K562 (cell line): ENCODE measurements around the gene KCND1. TPM values are rescaled to one million over a fixed set of nuclear protein-coding genes. Genes with fewer than 3 reads are reported as not detected.
A peak's percentile ranks its signal among the peaks of the same experiment; 100 is the strongest.

Source experiments
- ARID4B ChIP-seq: sonication (generic); formaldehyde crosslinking; IDR thresholded peaks from 2 replicates; pipeline ENCODE4 v1.8.0; 2022; ENCODE audit warnings: mild to moderate bottlenecking, missing genetic modification reagents
- DACH1 ChIP-seq: fragments of 450-650 bp; IDR thresholded peaks from 2 replicates; pipeline ENCODE4 v1.6.1; 2018; ENCODE audit not compliant: partially characterized antibody
- HES1 ChIP-seq: fragments of 450-650 bp; IDR thresholded peaks from 2 replicates; pipeline ENCODE4 v1.6.1; 2016; ENCODE audit warnings: low read depth, mild to moderate bottlenecking, moderate library complexity
- MGA ChIP-seq: fragments of 450-650 bp; IDR thresholded peaks from 2 replicates; pipeline ENCODE4 v1.6.1; 2016; ENCODE audit warnings: mild to moderate bottlenecking, moderate library complexity
- RBM25 ChIP-seq: fragments of 200-400 bp; formaldehyde crosslinking; IDR thresholded peaks from 2 replicates; pipeline ENCODE4 v1.6.1; 2018; ENCODE audit warnings: low read length, low read depth, moderate library complexity; ENCODE audit not compliant: severe bottlenecking
- ZNF398 ChIP-seq: fragments of 250-450 bp; sonication (Bioruptor Pico); IDR thresholded peaks from 2 replicates; pipeline ENCODE4 v1.8.0; 2021; ENCODE audit warnings: moderate library complexity, mild to moderate bottlenecking, inconsistent platforms
- ZNF586 ChIP-seq: fragments of 450-650 bp; formaldehyde crosslinking; conservative IDR thresholded peaks from 2 replicates; pipeline ENCODE4 v1.4.0; 2020; ENCODE audit warnings: mild to moderate bottlenecking, moderate library complexity
- polyA plus RNA-seq, 8 experiments: library from polyadenylated mRNA; depleted of rRNA in 4 of 8; stranded (reverse) in 5 of 8; unstranded in 3 of 8; fragments of >200 nt; fragmentation: Nextera tagmentation in 2 of 8; fragmentation: Illumina TruSeq in 1 of 8; extraction: Ambion mirVana in 2 of 8; extraction: Trizol in 1 of 8; gene quantifications; 2 replicates each; pipeline versions ENCODE4 v1.2.1 to v1.2.3, GENCODE V29; 2011 to 2014; ENCODE audit warnings: inconsistent platforms in 1 of 8, missing spikeins in 1 of 8
- total RNA-seq, 7 experiments: library from RNA; depleted of rRNA in 6 of 7; stranded (reverse); fragments of >200 nt in 6 of 7; fragmentation: Illumina TruSeq in 2 of 7; extraction: Trizol in 2 of 7; gene quantifications; 2 replicates each; pipeline versions ENCODE4 v1.2.1 to v1.2.3, GENCODE V29; 2011 to 2021; ENCODE audit warnings: low replicate concordance in 1 of 7

The KCND1 gene
- total and polyA plus RNA-seq, 9 of the 15 experiments (the other 6 are each of a cell fraction or from before 2014, with no cell fraction given) = 0.06 to 0.83 (median 0.39) TPM; not detected in 1

- TF ChIP-seq ARID4B (CRISPR knock-in tag) = peak; percentile 97
- TF ChIP-seq ZNF586 (CRISPR knock-in tag) = no peak
- TF ChIP-seq MGA = no peak
- TF ChIP-seq ZNF398 (CRISPR knock-in tag) = no peak
- TF ChIP-seq DACH1 = no peak
- no peak for TF ChIP-seq HES1
- TF ChIP-seq RBM25 = no peak
Measured at GRCh38 chrX:48911412-48912182, 60.0 kb downstream of the KCND1 start, which contains the start of gene SLC35A2 (continued).
